Thoracic aorta (tissue), 2 donors: ENCODE measurements around the gene RNU5B-1. TPM values are rescaled to one million over a fixed set of nuclear protein-coding genes. Genes with fewer than 3 reads are reported as not detected.
A peak's percentile ranks its signal among the peaks of the same experiment; 100 is the strongest.

ENCODE experiments used
- ATAC-seq: fragments of 150-250 bp; one replicate; pipeline ENCODE4 v1.8.0; 2017; ENCODE audit warnings: low read depth; ENCODE audit not compliant: insufficient number of reproducible peaks, low FRiP score
- DNase-seq: peaks from one replicate; pipeline ENCODE4 v3.0.0-alpha.2; 2020; ENCODE audit warnings: low spot score
- H3K27ac ChIP-seq, 2 donors: fragments of 200-600 bp; sonication (generic); 1 replicate in 1 of 2; 2 replicates in 1 of 2; pipeline ENCODE4 v1.5.1; 2016; ENCODE audit warnings: mild to moderate bottlenecking in 2 of 2, moderate library complexity in 2 of 2
- H3K27me3 ChIP-seq: fragments of 200-600 bp; sonication (generic); replicated peaks from 2 replicates; pipeline ENCODE4 v1.6.0; 2016; ENCODE audit warnings: mild to moderate bottlenecking; ENCODE audit not compliant: insufficient read depth
- H3K36me3 ChIP-seq: fragments of 200-600 bp; sonication (generic); one replicate; pipeline ENCODE4 v1.5.1; 2016
- H3K4me1 ChIP-seq, 2 donors: fragments of 200-600 bp; sonication (generic); 1 replicate in 1 of 2; 2 replicates in 1 of 2; pipeline versions ENCODE4 v1.5.1 to v1.6.0; 2016; ENCODE audit warnings: low read depth in 2 of 2, mild to moderate bottlenecking in 1 of 2; ENCODE audit not compliant: control insufficient read depth in 1 of 2
- H3K4me3 ChIP-seq: fragments of 200-600 bp; sonication (generic); 2 replicates; pipeline ENCODE4 v1.5.1; 2016; ENCODE audit warnings: mild to moderate bottlenecking
- H3K9me3 ChIP-seq: fragments of 200-600 bp; sonication (generic); 2 replicates; pipeline ENCODE4 v1.5.1; 2016
- total RNA-seq, 2 donors: library from RNA; depleted of rRNA; stranded (reverse); fragments of >200 nt; gene quantifications; one replicate each; pipeline versions ENCODE4 v1.1.0 to v1.2.3, GENCODE V29; 2016
- TF ChIP-seq, protein P1 (sequence below): fragments of 200-600 bp; sonication (generic); IDR thresholded peaks from one replicate; pipeline ENCODE4 v1.5.1; 2019; ENCODE audit warnings: antibody characterized with exemption

RNU5B-1 gene
- total RNA-seq: not detected

DNA sequence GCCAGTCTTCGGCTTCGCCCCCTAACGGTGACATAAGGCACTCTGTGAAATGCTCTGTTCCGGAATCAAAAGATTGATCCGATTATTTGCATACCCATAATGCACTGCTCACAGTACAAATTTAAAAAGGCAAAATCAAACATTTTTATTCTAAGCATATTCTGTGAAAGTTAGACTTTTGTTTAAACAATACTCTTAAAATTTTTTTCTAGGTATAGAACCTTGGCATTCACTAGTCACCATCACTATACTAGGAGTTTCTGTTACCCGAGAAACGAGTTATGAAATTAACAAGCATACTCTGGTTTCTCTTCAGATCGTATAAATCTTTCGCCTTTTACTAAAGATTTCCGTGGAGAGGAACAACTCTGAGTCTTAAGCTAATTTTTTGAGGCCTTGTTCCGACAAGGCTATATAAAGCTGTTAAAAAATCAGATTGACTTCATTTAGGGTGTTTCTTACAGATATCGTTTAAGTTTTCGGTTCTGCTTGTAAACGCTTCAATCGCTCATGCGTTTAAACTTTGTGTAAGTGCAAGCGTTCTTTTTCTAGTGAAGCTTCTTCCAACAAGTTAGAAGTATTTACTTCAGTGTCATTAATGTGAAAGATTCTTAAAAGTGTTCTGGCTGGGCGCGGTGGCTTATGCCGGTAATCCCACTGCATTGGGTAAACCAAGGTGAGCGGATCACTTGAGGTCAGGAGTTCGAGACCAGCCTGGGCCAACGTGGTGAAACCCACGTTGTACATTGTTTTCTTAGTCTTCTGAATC lies at the start of gene RNU5B-1:
TSS of gene RNU5B-1 (plus strand) at position 297 of the 769 bp plus-strand sequence.
- Histone ChIP-seq H3K27me3 (no peaks in the 10 kb centered on the region), H3K36me3 (no peaks in the 10 kb centered on the region), H3K4me3 (peak within 1 kb of the TSS; percentile 81), H3K4me1 (peaks cover 6% of the 10 kb centered on the region in 2 donors), H3K27ac (peak within 1 kb of the TSS; percentile 77 to 84), H3K9me3 (no peaks in the 10 kb centered on the region)
- TF ChIP-seq, protein P1, sequence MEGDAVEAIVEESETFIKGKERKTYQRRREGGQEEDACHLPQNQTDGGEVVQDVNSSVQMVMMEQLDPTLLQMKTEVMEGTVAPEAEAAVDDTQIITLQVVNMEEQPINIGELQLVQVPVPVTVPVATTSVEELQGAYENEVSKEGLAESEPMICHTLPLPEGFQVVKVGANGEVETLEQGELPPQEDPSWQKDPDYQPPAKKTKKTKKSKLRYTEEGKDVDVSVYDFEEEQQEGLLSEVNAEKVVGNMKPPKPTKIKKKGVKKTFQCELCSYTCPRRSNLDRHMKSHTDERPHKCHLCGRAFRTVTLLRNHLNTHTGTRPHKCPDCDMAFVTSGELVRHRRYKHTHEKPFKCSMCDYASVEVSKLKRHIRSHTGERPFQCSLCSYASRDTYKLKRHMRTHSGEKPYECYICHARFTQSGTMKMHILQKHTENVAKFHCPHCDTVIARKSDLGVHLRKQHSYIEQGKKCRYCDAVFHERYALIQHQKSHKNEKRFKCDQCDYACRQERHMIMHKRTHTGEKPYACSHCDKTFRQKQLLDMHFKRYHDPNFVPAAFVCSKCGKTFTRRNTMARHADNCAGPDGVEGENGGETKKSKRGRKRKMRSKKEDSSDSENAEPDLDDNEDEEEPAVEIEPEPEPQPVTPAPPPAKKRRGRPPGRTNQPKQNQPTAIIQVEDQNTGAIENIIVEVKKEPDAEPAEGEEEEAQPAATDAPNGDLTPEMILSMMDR: peak; percentile 79
- DNase-seq (no peak), ATAC-seq (peak; percentile 94)

DNA sequence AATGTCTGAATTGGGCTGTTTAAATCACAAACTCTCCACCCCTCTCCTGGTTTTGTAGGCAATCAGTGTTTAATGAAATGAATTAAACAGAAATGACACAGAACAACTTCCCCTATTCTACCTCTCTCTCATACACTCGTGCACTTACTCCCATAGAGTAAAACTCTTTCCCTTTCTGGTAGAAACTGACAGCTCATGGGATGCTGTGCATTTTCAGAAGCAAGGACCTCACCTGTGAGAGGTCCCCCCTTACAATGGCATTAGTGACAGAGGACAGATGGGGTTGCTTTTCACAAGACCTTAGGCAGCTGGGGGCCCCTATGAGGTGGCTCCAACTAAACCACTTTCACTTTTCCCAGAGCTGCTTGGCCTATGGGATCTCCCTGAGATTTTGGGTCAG lies 49.7 kb upstream of the RNU5B-1 start:
- H3K27me3 ChIP-seq: no peaks in the 10 kb centered on the region
- TF ChIP-seq, protein P1: no peak
- no peaks in the 10 kb centered on the region for H3K4me1 ChIP-seq
- DNase-seq (no peak), ATAC-seq (no peak)
- H3K27ac ChIP-seq: no peak overlapping the region
- no peaks in the 10 kb centered on the region for H3K9me3 ChIP-seq
- H3K4me3 ChIP-seq: no peak overlapping the region
- H3K36me3 ChIP-seq: peaks cover 20% of the 10 kb centered on the region

DNA sequence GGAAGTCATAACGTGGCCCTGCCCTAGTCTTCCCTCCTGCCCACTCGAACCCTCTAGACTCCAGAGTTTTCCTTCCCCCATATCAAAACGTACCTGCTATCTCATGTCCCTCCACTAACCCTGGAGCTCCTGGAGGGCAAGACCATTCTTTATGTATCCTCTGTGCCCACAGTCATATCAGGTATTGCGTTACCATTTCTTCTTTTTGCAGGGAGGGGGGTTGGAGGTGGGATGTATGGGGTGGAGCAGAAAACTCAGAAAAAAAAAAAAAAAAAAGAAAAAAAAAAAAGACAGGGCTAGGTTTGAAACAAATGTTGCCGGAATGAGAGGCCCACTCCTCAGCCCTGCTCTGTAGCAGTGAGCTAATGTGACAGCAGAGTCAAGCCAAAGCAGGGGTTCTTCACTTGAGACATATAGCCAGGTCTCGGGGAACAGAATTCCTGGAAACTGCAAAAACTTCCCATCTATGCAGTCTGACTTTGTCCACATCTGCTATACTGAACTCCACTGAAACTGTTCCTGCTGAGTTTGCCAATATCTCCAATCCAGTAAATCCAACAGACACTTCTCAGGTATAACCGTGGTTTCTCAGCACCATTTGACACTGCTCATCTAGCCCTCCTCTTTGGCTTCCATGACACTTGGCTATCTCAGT lies 48.9 kb upstream of the RNU5B-1 start:
- DNase-seq: no peak
- Histone ChIP-seq H3K36me3 (peaks cover 26% of the 10 kb centered on the region), H3K27ac (no peak overlapping the region), H3K4me3 (no peak overlapping the region), H3K9me3 (no peaks in the 10 kb centered on the region), H3K4me1 (no peaks in the 10 kb centered on the region), H3K27me3 (no peaks in the 10 kb centered on the region)
- no peak for ATAC-seq
- TF ChIP-seq, protein P1: no peak

DNA sequence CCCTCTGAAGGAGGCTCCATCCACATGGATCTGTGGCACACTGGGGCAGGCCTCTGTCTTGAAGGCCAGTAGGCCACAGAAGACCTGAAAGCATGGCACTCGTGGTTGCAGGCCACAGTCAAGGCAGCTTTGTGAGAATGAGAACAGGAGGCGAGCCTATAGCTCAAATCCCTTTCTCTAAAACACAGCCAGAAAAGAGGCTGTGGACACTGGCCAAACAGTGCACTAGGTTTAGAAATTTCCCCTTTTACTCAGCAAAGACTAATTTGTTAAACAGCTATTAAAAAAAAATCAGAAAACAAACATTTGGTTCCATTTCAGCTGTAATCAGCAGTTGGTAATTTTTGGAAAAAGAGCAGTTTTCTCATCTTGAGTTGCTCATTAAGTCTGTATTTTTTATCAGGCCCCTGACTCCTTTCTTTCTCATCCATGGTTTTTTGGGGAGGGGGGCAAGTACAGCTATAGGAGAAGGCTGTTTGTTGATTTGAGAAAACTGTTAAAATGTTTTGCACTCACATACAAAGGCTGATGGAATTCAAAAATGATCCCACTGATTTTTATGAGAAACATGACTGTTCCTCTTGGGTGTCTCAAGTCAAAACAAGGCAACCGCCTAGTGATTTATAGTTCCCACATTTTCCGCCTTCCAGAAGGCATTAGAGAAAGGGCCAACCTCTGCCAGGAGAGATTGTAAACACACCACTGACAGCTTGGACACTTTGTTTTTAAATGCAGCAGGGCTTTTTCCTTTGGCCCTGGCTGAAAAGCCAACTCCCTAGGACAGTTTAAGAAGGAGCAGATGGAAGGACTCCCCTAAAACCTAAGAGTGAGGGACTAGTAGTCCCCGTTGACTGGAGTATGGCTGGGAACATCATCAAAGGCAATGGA lies 45.9 kb upstream of the RNU5B-1 start:
- Histone ChIP-seq H3K4me3 (no peak overlapping the region), H3K27me3 (no peaks in the 10 kb centered on the region), H3K9me3 (no peaks in the 10 kb centered on the region), H3K27ac (no peak overlapping the region), H3K4me1 (no peaks in the 10 kb centered on the region), H3K36me3 (peaks cover 29% of the 10 kb centered on the region)
- DNase-seq (no peak), ATAC-seq (no peak)
- TF ChIP-seq, protein P1: no peak

DNA sequence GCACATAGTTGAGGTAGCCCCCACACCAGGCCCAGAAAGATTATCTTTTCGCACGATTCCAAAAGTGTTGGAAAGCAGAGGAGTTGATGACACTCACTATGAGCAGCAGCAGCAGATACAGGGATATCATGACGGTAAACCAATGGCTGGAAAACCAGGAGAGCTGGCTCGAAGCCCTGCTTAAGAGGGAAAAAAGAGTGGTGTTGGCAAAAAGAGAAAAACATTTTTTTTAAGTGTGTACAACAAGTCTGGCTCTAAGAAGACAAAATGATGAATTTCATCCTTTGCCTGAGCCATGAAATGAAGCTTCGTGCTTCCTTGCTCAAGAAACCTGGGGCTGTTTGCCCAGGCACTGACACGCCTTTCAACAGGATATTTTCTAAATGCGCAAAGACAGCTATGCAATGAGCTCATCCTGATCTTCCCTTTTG lies 45.1 kb upstream of the RNU5B-1 start:
- Histone ChIP-seq H3K27me3 (no peaks in the 10 kb centered on the region), H3K4me3 (no peak overlapping the region), H3K9me3 (no peaks in the 10 kb centered on the region), H3K27ac (no peak overlapping the region), H3K36me3 (peaks cover 29% of the 10 kb centered on the region), H3K4me1 (no peaks in the 10 kb centered on the region)
- no peak for ATAC-seq
- no peak for DNase-seq
- TF ChIP-seq, protein P1: no peak
